ENCODE measurements around the gene UPK3A.
A peak's percentile ranks its signal among the peaks of the same experiment; 100 is the strongest.

Gene UPK3A

GRCh38 chr22:45309422-45310227 is 24.9 kb downstream of the UPK3A start, which contains the start of gene FAM118A:
TSS of gene FAM118A (plus strand) at chr22:45309934. CDS start at chr22:45322380, 12,446 bp downstream.
- H3K36me3 Mint-ChIP-seq (ENCODE audit: low read depth), result peaks cover 5% of the 10 kb centered on the region
- no peaks in the 10 kb centered on the region for H3K9me3 Mint-ChIP-seq
- H3K27ac Mint-ChIP-seq, result peak within 1 kb of the TSS; percentile 81 to 90 (median 84)
- peaks cover 28% of the 10 kb centered on the region for H3K4me1 Mint-ChIP-seq
- peak in 1 of 3 experiments; percentile 13 for TF ChIP-seq CTCF (IDR thresholded peaks at IDR 0.05; ENCODE audit: unreplicated experiment in 3 of 3)
- peak within 1 kb of the TSS; percentile 86 to 90 (median 87) for H3K4me3 Mint-ChIP-seq
- H3K27me3 Mint-ChIP-seq (ENCODE audit: low read depth), result no peaks in the 10 kb centered on the region

- Mint-ChIP-seq H3K4me3 (peak overlapping the region; percentile 86 to 90 (median 87)), H3K27ac (peak overlapping the region; percentile 53 to 66 (median 57)), H3K4me1 (peaks cover 34% of the 10 kb centered on the region), H3K9me3 (no peaks in the 10 kb centered on the region), H3K36me3 (ENCODE audit: low read depth) (peaks cover 5% of the 10 kb centered on the region), H3K27me3 (ENCODE audit: low read depth) (no peaks in the 10 kb centered on the region)
- TF ChIP-seq CTCF (IDR thresholded peaks at IDR 0.05; ENCODE audit: unreplicated experiment in 3 of 3), result no peak
These were observed 25.7 kb downstream of the UPK3A start for GRCh38 chr22:45310331-45310976.

GRCh38 chr22:45310977-45311531 is 26.3 kb downstream of the UPK3A start:
- Mint-ChIP-seq H3K4me1 (peaks cover 34% of the 10 kb centered on the region), H3K4me3 (peak overlapping the region; percentile 86 to 90 (median 87)), H3K27ac (peak overlapping the region; percentile 53 to 66 (median 57)), H3K27me3 (ENCODE audit: low read depth) (no peaks in the 10 kb centered on the region), H3K9me3 (no peaks in the 10 kb centered on the region), H3K36me3 (ENCODE audit: low read depth) (peaks cover 5% of the 10 kb centered on the region)
- no peak for TF ChIP-seq CTCF (IDR thresholded peaks at IDR 0.05; ENCODE audit: unreplicated experiment in 3 of 3)

- Mint-ChIP-seq H3K27ac (no peak overlapping the region), H3K9me3 (no peaks in the 10 kb centered on the region), H3K4me3 (peak overlapping the region; percentile 3 to 86 (median 41)), H3K36me3 (ENCODE audit: low read depth) (peaks cover 5% of the 10 kb centered on the region), H3K27me3 (ENCODE audit: low read depth) (no peaks in the 10 kb centered on the region), H3K4me1 (peaks cover 41% of the 10 kb centered on the region)
- TF ChIP-seq CTCF (IDR thresholded peaks at IDR 0.05; ENCODE audit: unreplicated experiment in 3 of 3), result no peak
These were observed 27.7 kb downstream of the UPK3A start for GRCh38 chr22:45312415-45312814.

GRCh38 chr22:45312856-45313255 is 28.1 kb downstream of the UPK3A start:
- no peak for TF ChIP-seq CTCF (IDR thresholded peaks at IDR 0.05; ENCODE audit: unreplicated experiment in 3 of 3)
- no peaks in the 10 kb centered on the region for H3K9me3 Mint-ChIP-seq
- peaks cover 46% of the 10 kb centered on the region for H3K4me1 Mint-ChIP-seq
- H3K36me3 Mint-ChIP-seq (ENCODE audit: low read depth), result peaks cover 5% of the 10 kb centered on the region
- H3K27me3 Mint-ChIP-seq (ENCODE audit: low read depth), result no peaks in the 10 kb centered on the region
- H3K27ac Mint-ChIP-seq, result no peak overlapping the region
- peak overlapping the region in 2 of 3 experiments; percentile 3 to 41 for H3K4me3 Mint-ChIP-seq
